ENCODE results near the gene AOC1.

Gene AOC1

GRCh38 chr7:150835702-150836280 lies 16.5 kb upstream of the AOC1 start:
- no peak for DNase-seq

DNA sequence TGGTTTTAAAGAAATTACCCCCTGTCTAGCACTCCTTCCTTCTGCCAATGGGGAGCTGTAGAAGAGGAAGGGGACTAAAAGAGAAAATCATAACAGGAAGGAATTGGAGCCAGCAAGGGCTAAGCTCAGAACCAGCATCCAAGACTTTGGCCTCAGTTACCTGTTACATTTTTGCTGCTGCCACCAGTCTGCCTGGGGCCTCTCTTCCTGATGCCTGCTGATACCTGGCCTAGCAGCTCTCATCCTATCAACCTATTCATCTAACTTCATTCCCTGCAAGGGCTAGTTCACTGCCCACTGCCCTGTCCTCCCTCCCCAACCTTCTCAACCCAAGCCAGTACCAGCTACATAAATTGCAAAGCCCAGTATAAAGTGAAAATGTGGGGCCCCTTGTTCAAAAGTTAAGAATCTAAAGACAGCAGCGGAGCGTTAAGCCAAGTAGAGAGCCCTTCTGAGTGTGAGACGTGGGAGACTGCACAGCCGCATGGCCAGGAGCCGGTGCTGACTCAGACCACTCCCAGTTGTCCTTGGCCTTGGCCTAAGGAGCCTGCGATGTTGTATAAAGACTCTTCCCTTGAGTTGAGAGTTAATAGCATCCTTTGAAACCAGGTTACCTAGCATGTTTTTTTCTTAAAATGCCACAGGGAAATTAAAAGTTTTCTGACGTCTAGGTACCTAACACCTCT lies 13.2 kb upstream of the AOC1 start:
- no peak for DNase-seq

GRCh38 chr7:150842018-150842417 lies 10.3 kb upstream of the AOC1 start:
- DNase-seq, result no peak

DNA sequence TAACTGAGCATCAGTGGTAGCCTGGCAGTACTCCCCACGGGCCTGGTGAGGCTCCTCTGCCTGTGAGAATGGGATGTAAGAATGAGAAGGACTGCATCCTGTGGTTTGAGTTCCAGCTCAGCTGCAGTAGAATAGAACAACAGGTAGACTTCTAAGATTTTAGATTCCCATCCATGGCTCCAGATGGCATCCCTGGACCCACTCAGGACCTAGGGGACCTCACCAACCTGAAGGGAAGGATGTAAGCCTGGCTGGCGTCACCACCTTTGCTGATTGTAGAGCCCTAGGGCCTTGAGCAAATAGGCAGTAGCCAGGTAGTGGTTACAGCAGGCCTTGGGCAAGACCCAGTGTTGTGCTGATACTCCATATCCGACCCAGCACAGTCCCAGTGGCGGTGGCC lies 9.6 kb upstream of the AOC1 start:
- DNase-seq, result no peak

GRCh38 chr7:150845421-150845861 lies 6.9 kb upstream of the AOC1 start:
- DNase-seq, result no peak

DNA sequence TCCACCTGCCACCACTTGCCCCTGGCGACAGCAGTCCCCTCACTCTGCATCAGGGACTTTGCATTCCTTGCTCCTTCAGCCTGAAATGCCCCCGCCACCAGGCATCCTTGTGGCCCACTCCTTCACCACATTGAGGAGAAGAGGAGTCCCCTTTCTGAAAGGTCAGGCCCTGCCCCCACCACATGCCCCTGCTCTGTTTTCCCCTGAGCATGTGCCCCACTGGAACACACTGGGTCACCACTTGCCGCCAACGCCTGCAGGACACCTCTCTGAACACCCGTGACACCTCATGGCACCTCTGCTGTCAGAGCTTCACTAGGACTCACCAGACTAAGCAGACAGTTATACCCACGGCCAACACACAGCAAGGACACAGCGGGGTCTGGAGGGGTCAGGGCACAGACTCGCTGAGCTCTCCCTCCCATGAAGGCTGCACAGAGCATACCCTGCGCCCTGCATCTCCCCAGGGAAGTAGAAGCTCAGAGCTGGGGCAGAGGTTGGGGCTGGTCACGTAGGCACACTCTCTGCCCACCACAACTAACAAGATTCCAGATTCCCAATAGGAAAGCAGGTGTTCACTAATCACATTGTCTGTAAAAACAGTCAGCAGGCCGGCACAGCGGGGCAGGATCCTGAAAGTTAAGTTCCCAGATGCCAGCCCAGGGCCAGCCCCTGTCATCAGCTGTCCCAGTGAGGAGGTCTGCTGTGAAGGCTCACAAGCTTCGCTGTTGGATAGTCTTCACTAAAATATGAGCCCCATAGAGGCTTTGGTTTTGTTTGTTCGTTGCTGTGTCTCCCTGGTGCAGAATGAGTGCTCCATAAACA lies 5.8 kb upstream of the AOC1 start:
- DNase-seq, result no peak

GRCh38 chr7:150847536-150847935 lies 4.8 kb upstream of the AOC1 start:
- DNase-seq, result no peak

DNA sequence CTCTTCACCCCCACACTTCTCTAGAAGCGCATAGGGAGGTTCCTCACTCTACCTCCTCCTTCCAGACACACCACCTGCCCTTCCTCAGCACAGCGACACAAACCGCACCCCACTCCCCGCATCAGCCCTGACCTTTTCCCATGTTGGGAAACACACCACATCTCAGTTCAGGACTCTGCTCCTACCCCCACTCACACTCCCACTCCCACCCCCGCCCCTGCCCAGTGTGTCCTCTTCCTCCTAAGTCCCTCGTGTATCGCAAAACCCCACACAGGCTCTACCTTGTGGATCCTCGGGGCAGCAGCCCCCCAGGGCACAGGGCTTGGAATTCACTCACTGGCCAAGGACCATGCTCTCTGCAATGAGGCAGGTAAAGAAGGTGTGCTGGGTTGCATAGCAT lies 4.2 kb upstream of the AOC1 start:
- DNase-seq, result no peak

DNA sequence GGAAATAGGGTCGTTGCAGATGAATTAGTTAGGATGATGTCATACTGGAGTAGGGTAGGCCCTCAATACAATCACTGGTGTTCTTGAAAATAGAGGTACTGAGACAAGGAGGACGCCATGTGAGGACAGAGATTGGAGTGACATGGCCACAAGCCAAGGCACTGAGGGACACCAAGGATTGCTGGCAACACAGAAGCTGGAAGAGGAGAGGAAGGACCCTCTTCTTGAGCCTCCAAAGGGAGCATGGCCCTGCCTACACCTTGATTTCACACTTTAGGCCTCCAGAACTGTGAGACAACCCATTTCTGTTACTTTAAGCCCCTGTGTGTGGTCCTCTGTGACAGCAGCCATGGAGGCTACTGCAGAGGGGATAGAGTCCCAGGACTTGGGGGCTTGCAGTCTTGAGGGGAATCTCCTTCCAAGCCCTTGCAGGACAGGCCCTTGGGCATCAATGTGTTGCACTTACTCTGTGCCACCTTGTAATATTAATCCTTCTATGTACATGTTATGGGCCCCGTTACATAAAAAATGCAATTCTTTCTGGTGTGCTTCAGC lies 3.7 kb upstream of the AOC1 start:
- DNase-seq, result no peak

DNA sequence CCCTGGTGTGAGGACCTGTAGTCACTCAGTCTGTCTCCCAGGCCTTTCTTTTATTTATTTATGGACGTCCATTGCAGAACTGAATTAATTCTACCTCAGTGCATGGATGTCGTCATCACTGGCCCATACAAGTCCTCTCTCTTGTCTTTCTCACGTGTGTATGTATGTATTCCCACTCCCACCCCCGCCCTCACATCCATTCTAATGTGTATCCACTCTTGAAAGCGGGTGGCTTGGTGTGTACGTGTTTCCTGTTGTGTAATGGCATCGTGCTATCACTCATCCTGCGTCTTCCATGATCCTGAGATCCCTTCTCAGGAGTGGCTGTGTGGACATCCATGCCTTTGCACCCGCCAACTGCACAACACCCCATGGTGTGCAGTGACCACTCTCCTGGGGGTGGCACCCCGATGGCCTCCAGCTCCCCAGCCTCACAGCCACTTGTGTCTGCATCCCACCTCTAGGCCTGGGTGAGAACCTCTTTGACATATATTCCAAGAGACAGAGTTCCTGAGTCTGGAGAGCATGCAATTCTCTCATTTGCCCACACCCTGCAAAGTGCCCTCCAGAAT lies 3.0 kb upstream of the AOC1 start:
- DNase-seq, result no peak

DNA sequence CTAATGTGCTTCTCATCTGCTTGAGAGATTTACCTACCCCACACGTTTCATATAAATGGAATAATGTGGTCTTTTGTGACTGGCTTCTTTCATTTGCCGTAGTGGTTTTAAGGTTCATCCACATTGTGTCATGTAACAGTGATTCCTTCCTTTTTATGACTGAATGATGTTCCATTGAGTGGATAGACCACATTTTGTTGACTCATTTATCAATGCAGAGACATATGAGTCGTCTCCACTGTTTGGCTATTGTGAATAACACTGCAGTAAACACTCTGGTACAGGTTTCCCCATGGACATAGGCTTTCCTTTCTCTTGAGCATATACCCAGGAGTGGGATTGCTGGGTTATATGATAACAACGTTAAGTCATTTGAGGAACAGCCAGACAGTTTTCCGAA lies 2.0 kb upstream of the AOC1 start:
- no peak for DNase-seq

DNA sequence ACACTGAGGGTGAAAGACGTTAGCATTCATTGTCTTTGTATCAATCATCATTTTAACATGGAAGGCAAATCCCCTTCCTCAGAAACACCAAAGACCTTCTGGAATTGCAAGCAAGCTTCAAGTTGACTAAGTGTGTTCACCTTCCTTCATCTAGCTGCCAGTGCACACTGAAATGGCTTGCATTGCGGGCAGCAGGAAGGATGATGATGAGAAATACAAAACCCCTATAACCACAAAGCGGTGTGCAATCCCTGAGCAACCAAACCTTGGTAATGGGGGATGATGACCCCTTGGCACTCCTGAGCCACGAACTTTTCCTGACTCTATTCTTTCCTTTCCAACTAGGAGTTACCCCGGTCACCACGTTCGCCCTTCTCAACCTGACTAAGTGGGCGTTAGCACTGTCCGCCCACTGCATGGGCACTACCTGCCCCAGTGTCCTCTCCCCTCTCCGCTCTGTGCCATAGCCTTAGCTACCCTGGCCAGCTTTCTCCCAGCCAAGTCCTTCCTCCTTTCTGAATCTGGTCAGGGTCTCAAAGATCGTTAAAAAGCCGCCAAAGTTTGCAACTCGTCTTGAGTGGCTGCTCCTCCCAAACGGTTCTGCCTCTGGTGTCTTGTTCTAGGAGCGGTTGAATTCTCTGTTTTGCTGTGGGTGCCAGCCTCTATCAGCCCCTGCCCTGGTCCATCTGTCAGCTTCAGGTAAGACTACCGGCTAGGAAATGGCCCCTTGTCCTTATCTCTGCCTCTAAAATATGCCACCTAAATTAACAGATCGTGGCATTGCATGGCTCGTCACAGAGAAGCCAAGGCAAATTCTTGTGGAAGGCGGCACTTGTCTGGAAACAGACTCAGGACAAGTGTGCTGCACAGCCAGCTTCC lies 586 bp upstream of the AOC1 start:
- DNase-seq, result no peak

- DNase-seq, result no peak
These were observed 2.0 kb downstream of the AOC1 start for GRCh38 chr7:150854066-150855000.

DNA sequence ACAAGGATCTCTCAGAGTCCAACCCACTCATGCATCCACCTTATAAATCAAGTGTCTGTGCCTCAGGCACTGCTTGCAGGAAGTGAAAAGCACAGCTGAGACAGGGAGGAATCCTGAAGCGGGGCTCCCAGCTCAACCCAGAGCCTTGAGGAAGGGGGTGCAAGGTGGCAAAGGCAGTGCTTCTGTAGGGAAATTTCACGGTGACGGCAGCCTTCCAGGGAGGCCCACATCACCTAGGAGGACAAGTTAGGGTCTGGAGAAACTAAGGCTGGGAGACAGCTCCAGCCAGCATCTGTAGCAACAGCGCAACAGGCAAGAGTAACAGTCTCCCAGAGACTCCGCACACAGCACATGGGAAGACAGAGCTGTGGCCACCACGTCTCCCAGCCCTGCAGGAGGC lies 2.7 kb downstream of the AOC1 start:
- no peak for DNase-seq

- no peak for DNase-seq
These were observed 3.4 kb downstream of the AOC1 start for GRCh38 chr7:150855476-150856302.

DNA sequence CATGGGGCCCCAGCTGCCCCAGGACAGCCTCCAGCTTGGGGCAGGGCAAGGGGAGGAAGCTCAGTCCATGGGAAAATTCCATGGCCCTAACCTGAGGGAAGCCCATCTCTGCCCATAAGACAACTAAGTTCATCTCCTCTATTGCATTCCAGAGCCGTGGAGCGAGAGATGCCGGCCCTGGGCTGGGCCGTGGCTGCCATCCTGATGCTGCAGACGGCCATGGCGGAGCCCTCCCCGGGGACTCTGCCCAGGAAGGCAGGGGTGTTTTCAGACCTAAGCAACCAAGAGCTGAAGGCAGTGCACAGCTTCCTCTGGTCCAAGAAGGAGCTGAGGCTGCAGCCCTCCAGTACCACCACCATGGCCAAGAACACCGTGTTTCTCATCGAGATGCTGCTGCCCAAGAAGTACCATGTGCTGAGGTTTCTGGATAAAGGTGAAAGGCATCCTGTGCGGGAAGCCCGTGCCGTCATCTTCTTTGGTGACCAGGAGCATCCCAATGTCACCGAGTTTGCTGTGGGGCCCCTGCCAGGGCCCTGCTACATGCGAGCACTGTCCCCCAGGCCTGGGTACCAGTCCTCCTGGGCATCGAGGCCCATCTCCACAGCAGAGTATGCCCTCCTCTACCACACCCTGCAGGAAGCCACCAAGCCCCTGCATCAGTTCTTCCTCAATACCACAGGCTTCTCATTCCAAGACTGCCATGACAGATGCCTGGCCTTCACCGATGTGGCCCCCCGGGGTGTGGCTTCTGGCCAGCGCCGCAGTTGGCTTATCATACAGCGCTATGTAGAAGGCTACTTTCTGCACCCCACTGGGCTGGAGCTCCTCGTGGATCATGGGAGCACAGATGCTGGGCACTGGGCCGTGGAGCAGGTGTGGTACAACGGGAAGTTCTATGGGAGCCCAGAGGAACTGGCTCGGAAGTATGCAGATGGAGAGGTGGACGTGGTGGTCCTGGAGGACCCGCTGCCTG lies 4.3 kb downstream of the AOC1 start:
- no peak for DNase-seq

DNA sequence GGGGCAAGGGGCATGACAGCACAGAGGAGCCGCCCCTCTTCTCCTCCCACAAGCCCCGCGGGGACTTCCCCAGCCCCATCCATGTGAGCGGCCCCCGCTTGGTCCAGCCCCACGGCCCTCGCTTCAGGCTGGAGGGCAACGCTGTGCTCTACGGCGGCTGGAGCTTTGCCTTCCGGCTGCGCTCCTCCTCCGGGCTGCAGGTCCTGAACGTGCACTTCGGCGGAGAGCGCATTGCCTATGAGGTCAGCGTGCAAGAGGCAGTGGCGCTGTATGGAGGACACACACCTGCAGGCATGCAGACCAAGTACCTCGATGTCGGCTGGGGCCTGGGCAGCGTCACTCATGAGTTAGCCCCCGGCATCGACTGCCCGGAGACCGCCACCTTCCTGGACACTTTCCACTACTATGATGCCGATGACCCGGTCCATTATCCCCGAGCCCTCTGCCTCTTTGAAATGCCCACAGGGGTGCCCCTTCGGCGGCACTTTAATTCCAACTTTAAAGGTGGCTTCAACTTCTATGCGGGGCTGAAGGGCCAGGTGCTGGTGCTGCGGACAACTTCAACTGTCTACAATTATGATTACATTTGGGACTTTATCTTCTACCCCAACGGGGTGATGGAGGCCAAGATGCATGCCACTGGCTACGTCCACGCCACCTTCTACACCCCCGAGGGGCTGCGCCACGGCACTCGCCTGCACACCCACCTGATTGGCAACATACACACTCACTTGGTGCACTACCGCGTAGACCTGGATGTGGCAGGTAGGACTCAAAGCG lies 5.1 kb downstream of the AOC1 start:
- no peak for DNase-seq
